ENCODE measurements around the gene KAT6B.
"Not testable (repeated sequence)": the region's sequence is repeated elsewhere in the genome, so short reads cannot be mapped to it uniquely, and the experiment has no call there.

KAT6B gene

GRCh38 chr10:74893329-74893728 is 66.9 kb downstream of the KAT6B start:
- not testable (repeated sequence) for DNase-seq

DNA sequence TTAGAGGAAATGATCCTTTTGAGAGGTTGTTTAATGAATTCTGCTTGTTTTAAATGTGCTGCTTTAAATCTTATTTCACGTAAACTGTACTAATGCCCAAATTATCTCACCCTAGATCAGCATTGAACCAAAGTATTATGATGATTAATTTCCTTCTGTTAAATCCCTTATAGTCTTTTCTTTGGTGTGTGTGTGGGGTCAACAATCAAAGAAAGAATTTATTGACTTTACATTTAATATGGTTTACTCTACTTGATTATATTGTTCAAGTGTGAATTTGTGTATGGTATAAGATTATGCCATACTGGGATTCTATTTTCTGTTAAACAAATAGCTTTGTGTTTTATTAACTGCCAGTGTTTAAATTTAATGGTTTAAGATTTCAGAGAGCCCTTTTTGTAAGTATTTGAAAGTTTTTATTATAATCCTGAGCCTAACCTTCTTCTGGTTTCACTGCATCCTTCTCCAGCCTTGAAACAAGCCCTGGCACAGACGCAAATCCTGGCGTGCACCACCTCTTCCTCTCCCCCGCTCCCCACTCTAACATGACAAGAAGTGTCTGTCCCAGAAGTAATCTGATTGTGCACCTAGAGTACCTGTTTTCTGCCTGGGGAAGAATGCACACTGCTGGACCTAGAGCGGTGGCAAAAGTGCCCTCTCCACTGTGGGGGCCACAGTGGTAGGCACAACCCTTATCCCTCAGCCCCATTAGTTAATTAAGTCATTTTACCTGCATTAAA is 70.6 kb downstream of the KAT6B start:
- no peak for DNase-seq

- no peak for DNase-seq
Measured at GRCh38 chr10:74898201-74898976, 72.0 kb downstream of the KAT6B start.

DNA sequence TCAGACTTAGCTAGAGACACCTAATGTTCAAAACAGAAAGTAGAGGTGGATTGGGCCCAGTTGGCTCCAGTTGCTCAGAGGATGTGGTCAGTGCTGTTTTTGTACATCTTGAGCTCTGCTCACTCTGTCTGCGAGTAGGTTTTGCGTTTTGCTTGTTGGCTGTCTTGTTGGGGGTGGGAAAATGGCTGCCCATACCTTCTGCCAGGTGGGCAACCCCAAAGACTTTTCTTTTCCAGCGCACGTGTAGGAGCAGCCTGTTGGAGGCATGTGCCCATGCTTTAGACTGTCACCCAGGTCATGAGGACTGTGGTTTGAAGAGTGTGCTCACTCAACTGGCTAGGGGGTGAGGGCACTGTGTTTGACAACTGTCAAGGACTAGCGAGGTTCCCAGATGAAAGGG is 73.9 kb downstream of the KAT6B start:
- DNase-seq = no peak

- no peak for DNase-seq
Measured at GRCh38 chr10:74901301-74901700, 74.9 kb downstream of the KAT6B start.

DNA sequence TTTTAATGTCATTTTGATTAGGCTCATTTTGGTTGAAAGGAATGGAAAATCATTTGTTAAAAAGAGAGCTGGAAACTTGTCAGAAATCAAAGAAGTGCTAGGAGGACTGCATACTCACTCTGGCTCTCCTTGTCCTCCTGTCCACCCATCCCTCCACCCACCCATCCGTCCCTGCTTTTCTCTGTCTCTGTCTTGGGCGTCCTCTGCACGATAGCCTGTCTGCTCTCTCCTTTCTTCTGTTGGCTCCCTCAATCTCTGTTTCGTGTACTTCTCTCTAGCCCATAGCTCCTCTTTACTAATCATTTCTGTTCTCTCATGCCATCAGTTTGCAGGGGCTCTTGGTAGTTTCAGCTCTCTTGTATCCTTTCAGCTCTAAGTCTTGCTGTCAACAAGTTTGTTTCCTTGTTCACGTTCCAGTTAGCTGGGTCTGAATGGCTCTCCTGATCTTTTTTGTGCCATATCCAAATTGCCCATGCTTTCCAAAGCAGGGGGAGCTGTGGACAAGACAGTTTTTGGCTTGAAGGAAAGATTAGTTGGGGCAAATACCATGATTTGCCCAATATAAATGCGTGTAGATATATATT is 75.6 kb downstream of the KAT6B start:
- no peak for DNase-seq

GRCh38 chr10:74903491-74903890 is 77.1 kb downstream of the KAT6B start:
- no peak for DNase-seq

GRCh38 chr10:74906611-74907198 is 80.3 kb downstream of the KAT6B start:
- DNase-seq = no peak

DNA sequence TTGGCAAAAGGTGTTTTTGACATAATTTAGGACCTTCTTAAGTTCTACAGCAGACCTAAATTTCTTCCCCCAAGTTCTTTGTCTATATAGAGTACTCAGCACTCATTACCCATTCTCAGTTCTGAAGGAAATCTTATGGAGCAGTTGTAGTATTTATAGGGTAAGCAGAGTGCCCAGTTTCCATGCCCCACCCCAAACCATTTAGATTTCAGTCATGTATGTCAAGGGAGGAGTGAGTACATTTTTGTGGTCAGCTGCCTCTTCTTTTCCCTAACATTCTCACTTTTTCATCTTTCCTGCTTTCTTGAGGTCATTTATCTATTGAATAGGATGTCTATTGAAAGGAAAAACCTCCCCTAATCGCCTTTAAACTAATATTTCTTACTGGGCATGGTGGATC is 83.3 kb downstream of the KAT6B start:
- no peak for DNase-seq

DNA sequence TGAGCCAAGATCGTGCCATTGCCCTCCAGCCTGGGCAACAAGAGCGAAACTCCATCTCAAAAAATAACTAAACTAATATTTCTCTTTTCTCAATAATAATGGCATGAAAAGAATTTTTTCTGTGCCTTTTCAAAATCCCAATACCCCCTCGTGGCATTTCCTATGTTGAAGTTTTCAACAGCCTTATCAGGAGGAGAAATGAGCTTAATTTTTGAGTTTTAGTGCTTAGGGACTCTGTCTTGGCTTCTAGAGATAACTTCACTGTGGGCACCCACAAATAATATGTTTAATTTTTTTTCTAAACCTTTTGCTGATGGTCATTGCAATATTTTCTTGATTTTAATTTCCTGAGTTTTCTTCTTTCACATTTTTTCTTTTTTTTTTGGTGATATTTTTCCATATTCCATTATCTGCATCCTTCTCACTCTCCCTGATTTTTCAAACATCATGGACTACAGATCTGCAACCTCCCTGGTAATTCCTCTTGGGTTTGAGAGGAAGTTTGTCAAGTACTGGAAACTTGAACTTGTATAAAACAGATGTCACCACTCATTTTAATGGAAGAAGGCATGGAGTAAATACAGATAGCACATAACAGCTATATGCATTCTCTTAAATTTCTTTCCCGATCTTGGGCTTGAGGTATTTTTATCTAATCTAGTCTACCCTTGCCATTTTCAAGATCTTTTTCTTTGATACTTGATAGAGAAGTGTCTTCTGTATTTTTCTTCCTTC is 84.0 kb downstream of the KAT6B start:
- no peak for DNase-seq

- DNase-seq = no peak
Measured at GRCh38 chr10:74910976-74911350, 84.6 kb downstream of the KAT6B start.

DNA sequence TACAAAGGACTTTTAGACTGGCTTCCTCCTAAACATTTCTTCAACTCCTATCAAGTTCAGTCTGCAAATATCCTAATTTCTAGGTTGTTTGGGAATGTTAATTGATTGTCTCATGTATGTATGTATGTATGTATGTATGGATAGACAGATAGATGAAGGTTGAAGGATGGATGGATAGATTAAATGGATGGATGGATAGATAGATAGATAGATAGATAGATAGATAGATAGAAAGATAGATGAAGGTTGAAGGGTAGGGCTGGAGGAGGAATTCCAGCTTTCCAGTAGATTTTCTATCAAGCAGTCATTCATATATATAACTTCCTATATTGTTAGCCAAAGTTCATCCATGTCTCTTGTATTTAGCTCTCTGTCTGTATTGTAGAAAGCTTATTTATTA is 85.8 kb downstream of the KAT6B start:
- DNase-seq = no peak

DNA sequence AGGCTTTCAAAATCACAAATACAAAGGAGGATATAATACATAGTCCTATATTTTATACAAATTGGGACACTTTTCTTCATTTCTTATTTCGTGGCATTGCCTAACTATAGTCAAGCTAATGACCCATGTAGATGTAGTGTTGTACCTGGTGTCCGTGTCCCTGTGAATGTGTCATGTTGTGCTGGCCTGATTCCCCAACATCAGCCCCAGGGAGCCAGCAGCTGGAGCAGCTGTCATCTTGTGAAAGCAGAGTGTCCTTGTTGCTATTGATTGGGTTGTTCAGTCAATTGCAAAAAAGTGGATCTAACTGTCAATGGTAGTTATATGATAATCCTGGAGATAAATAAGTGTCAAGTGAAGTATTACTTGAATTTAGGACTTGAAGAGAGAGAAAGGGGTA is 86.3 kb downstream of the KAT6B start:
- no peak for DNase-seq

DNA sequence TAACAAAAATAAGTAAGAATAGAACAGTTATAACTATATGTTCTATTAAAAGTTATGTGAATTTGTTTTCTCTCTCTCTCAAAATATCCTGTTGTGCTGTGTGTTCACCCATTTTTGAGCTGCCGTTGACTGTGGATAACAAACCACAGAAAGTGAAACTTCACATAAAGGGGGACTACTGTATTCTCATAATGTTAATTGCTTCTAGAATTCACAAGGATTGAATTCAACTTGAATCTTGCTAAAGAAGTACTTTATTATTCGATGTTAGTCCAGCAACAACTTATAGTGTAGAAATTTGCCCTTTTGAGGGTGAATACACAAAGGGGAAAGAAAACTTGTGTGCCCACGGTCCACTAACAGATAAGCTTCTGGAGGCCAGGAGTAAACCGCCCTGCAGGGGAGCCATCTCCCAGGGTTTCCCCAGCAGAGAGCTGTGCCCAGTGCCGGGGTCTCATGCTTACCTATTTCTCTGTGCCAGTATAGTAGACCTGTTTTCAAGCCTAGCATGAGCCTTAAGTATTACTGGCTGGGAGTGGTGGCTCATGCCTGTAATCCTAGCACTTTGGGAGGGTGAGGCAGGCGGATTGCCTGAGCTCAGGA is 87.1 kb downstream of the KAT6B start:
- DNase-seq = no peak

DNA sequence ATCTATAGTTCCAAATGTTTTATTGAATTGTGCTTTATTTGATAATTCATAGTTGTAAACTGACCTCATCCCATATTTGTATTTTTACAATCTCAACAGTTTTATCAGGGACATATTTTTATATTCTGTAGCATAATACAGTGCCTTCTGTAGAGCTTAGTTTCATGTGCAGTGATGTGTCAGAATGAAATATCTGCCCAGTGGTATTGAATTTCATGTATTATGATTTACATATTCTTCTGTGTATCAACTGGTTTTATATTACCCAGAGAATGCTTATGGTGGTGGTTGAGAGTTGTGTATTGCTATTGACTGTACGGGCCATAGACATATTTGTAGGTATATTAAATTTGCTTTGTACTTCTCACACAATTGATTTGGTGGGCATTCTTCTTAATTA is 89.9 kb downstream of the KAT6B start:
- no peak for DNase-seq

- no peak for DNase-seq
Measured at GRCh38 chr10:74917481-74918077, 91.2 kb downstream of the KAT6B start.

- no peak for DNase-seq
Measured at GRCh38 chr10:74919671-74920070, 93.3 kb downstream of the KAT6B start.

DNA sequence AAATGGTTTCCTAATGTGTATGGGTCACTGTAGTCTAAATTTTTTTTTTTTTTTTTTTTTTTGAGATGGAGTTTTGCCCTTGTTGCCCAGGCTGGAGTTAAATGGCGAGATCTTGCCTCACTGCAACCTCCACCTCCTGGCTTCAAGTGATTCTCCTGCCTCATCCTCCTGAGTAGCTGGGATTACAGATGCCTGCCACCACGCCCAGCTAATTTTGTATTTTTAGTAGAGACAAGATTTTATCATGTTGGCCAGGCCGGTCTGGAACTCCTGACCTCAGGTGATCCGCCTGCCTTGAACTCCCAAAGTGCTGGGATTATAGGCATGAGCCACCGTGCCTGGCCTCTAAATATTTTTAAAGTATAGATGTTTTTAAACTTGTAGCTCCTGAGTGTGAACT is 94.7 kb downstream of the KAT6B start:
- not testable (repeated sequence) for DNase-seq

DNA sequence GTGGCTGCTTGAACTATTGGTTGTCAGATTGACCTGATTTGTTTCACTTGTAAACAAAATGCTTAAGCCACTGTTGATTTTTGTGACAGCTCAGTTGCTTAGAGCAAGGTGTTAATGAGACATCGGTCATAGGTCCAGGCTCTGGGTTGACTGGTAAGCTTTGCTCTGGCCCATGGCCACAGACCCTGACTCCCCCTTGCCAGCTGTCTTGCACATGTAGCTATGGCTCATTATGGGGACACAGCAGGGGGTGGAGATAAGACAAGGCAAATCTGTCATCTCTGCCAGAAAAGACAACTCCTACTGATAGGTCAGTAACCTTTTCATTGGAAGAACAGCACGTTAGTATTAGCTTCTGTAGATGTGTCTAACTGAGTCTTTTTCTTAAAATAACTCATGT is 95.3 kb downstream of the KAT6B start:
- DNase-seq = no peak

DNA sequence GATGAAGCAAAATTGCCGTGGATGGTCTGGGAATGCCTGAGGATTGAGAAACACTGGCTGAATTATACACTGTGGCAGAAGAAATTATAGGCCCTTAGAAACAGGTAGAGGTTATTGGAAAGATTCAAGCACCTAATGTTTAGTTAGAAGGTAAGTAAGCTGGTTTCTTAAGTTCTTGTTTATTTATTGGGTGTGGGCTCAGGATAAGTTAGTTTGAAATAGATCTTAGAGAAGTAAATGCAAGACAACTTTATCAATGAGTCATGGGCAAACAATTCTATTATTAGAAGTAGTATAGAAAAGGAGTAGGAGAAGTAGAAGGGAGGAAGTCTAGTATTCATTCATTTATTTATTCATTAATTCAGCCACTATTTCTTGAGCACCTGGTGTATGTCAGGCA is 96.5 kb downstream of the KAT6B start:
- DNase-seq = no peak

GRCh38 chr10:74923556-74923955 is 97.2 kb downstream of the KAT6B start:
- DNase-seq = no peak

- no peak for DNase-seq
Measured at GRCh38 chr10:74924251-74924963, 98.0 kb downstream of the KAT6B start.

Data from NCI-H345 (cell line).